ENCODE data around the gene TPRX1.
A peak's percentile ranks its signal among the peaks of the same experiment; 100 is the strongest.

The TPRX1 gene

GRCh38 chr19:47832723-47833122, 28.4 kb upstream of the TPRX1 start:
- no peak overlapping the region for H3K4ac ChIP-seq (ENCODE audit: low read length)
- H3K9ac ChIP-seq (ENCODE audit: low read depth, low read length, poor library complexity), result no peak overlapping the region
- H3K36me3 ChIP-seq (replicated peaks in 1 of 2; ENCODE audit: control insufficient read depth in 2 of 2, insufficient read depth in 2 of 2, low read length in 2 of 2), result no peaks in the 10 kb centered on the region
- no peaks in the 10 kb centered on the region for H3K9me3 ChIP-seq (replicated peaks in 1 of 2; ENCODE audit: control insufficient read depth in 2 of 2, insufficient read depth in 1 of 2, low read depth in 1 of 2, low read length in 2 of 2)
- no peak overlapping the region for H2BK15ac ChIP-seq (ENCODE audit: low read length)
- H2BK5ac ChIP-seq (ENCODE audit: low read length), result no peak overlapping the region
- H3K23ac ChIP-seq (ENCODE audit: low read depth, low read length, poor library complexity), result no peak overlapping the region
- H4K8ac ChIP-seq (ENCODE audit: low read depth, low read length), result no peak overlapping the region
- no peak overlapping the region for H3K18ac ChIP-seq (ENCODE audit: low read length)
- no peak overlapping the region for H4K91ac ChIP-seq (ENCODE audit: low read depth, low read length, poor library complexity)
- H2BK12ac ChIP-seq (ENCODE audit: low read length), result no peak overlapping the region
- H2AFZ ChIP-seq (ENCODE audit: low read length), result no peak overlapping the region
- no peak overlapping the region for H3K27ac ChIP-seq (replicated peaks; ENCODE audit: low read length)
- no peak overlapping the region for H3K4me2 ChIP-seq (ENCODE audit: insufficient read depth, low read length, poor library complexity, severe bottlenecking)
- H3K27me3 ChIP-seq (ENCODE audit: control insufficient read depth in 3 of 3, insufficient read depth in 3 of 3, low read depth in 1 of 3, low read length in 3 of 3), result no peaks in the 10 kb centered on the region
- H3K14ac ChIP-seq (ENCODE audit: low read length), result no peak overlapping the region
- DNase-seq (ENCODE audit: low spot score), result no peak
- no peak overlapping the region for H2AK5ac ChIP-seq (ENCODE audit: low read depth, low read length)
- H3K79me1 ChIP-seq (ENCODE audit: low read depth, low read length), result no peaks in the 10 kb centered on the region
- no peak overlapping the region for H2BK120ac ChIP-seq (ENCODE audit: low read depth, low read length)
- peaks cover 0 to 3% of the 10 kb centered on the region in 2 donors for H3K4me1 ChIP-seq (ENCODE audit: control insufficient read depth in 2 of 2, insufficient read depth in 1 of 2, low read depth in 1 of 2, low read length in 2 of 2)
- no peak overlapping the region for H3K4me3 ChIP-seq (ENCODE audit: low read length in 2 of 2)
- WGBS, 2 donors (ENCODE audit: extremely low coverage in 2 of 2, insufficient read length in 2 of 2, insufficient replicate concordance in 1 of 2), result no CpG with 5 or more reads among the region's 4 CpGs

GRCh38 chr19:47826800-47827199, 22.4 kb upstream of the TPRX1 start:
- no peak overlapping the region for H4K8ac ChIP-seq (ENCODE audit: low read depth, low read length)
- peaks cover 0 to 4% of the 10 kb centered on the region in 2 donors for H3K9me3 ChIP-seq (replicated peaks in 1 of 2; ENCODE audit: control insufficient read depth in 2 of 2, insufficient read depth in 1 of 2, low read depth in 1 of 2, low read length in 2 of 2)

GRCh38 chr19:47824396-47824795, 20.0 kb upstream of the TPRX1 start:
- peak overlapping the region; percentile 41 for H3K18ac ChIP-seq (ENCODE audit: low read length)
- no peak overlapping the region for H3K27ac ChIP-seq (replicated peaks; ENCODE audit: low read length)
- H2BK15ac ChIP-seq (ENCODE audit: low read length), result peak overlapping the region; percentile 33
- no peaks in the 10 kb centered on the region for H3K36me3 ChIP-seq (replicated peaks in 1 of 2; ENCODE audit: control insufficient read depth in 2 of 2, insufficient read depth in 2 of 2, low read length in 2 of 2)
- peaks cover 5 to 25% of the 10 kb centered on the region in 2 donors for H3K4me1 ChIP-seq (ENCODE audit: control insufficient read depth in 2 of 2, insufficient read depth in 1 of 2, low read depth in 1 of 2, low read length in 2 of 2)
- H2BK120ac ChIP-seq (ENCODE audit: low read depth, low read length), result no peak overlapping the region
- H3K79me1 ChIP-seq (ENCODE audit: low read depth, low read length), result no peaks in the 10 kb centered on the region
- H3K9me3 ChIP-seq (replicated peaks in 1 of 2; ENCODE audit: control insufficient read depth in 2 of 2, insufficient read depth in 1 of 2, low read depth in 1 of 2, low read length in 2 of 2), result peaks cover 0 to 4% of the 10 kb centered on the region in 2 donors
- H3K23ac ChIP-seq (ENCODE audit: low read depth, low read length, poor library complexity), result peak overlapping the region; percentile 3
- no peak overlapping the region for H2AFZ ChIP-seq (ENCODE audit: low read length)
- H3K9ac ChIP-seq (ENCODE audit: low read depth, low read length, poor library complexity), result no peak overlapping the region
- DNase-seq (ENCODE audit: low spot score), result no peak
- H4K91ac ChIP-seq (ENCODE audit: low read depth, low read length, poor library complexity), result no peak overlapping the region
- H2AK5ac ChIP-seq (ENCODE audit: low read depth, low read length), result peak overlapping the region; percentile 72
- H2BK5ac ChIP-seq (ENCODE audit: low read length), result no peak overlapping the region
- peaks cover 0 to 35% (median 0%) of the 10 kb centered on the region in 3 experiments for H3K27me3 ChIP-seq (ENCODE audit: control insufficient read depth in 3 of 3, insufficient read depth in 3 of 3, low read depth in 1 of 3, low read length in 3 of 3)
- no peak overlapping the region for H3K4ac ChIP-seq (ENCODE audit: low read length)
- no peak overlapping the region for H3K14ac ChIP-seq (ENCODE audit: low read length)
- no peak overlapping the region for H3K4me3 ChIP-seq (ENCODE audit: low read length in 2 of 2)
- H4K8ac ChIP-seq (ENCODE audit: low read depth, low read length), result no peak overlapping the region
- no peak overlapping the region for H3K4me2 ChIP-seq (ENCODE audit: insufficient read depth, low read length, poor library complexity, severe bottlenecking)
- WGBS, 2 donors (ENCODE audit: extremely low coverage in 2 of 2, insufficient read length in 2 of 2, insufficient replicate concordance in 1 of 2), result no CpG with 5 or more reads among the region's 6 CpGs
- no peak overlapping the region for H2BK12ac ChIP-seq (ENCODE audit: low read length)

More at GRCh38 chr19:47826800-47827199, 22.4 kb upstream of the TPRX1 start:
- Histone ChIP-seq H3K23ac (ENCODE audit: low read depth, low read length, poor library complexity) (no peak overlapping the region), H2BK15ac (ENCODE audit: low read length) (no peak overlapping the region), H3K9ac (ENCODE audit: low read depth, low read length, poor library complexity) (no peak overlapping the region), H2AFZ (ENCODE audit: low read length) (no peak overlapping the region), H2BK120ac (ENCODE audit: low read depth, low read length) (no peak overlapping the region), H3K27ac (replicated peaks; ENCODE audit: low read length) (no peak overlapping the region), H3K4me3 (ENCODE audit: low read length in 2 of 2) (no peak overlapping the region), H3K4me2 (ENCODE audit: insufficient read depth, low read length, poor library complexity, severe bottlenecking) (no peak overlapping the region), H3K18ac (ENCODE audit: low read length) (no peak overlapping the region), H3K27me3 (ENCODE audit: control insufficient read depth in 3 of 3, insufficient read depth in 3 of 3, low read depth in 1 of 3, low read length in 3 of 3) (peaks cover 0 to 16% (median 0%) of the 10 kb centered on the region in 3 experiments), H3K4ac (ENCODE audit: low read length) (no peak overlapping the region), H3K14ac (ENCODE audit: low read length) (no peak overlapping the region), H3K4me1 (ENCODE audit: control insufficient read depth in 2 of 2, insufficient read depth in 1 of 2, low read depth in 1 of 2, low read length in 2 of 2) (peaks cover 0 to 10% of the 10 kb centered on the region in 2 donors), H3K36me3 (replicated peaks in 1 of 2; ENCODE audit: control insufficient read depth in 2 of 2, insufficient read depth in 2 of 2, low read length in 2 of 2) (no peaks in the 10 kb centered on the region), H2BK12ac (ENCODE audit: low read length) (no peak overlapping the region), H2AK5ac (ENCODE audit: low read depth, low read length) (no peak overlapping the region), H3K79me1 (ENCODE audit: low read depth, low read length) (no peaks in the 10 kb centered on the region), H2BK5ac (ENCODE audit: low read length) (no peak overlapping the region), H4K91ac (ENCODE audit: low read depth, low read length, poor library complexity) (no peak overlapping the region)
- WGBS, 2 donors (ENCODE audit: extremely low coverage in 2 of 2, insufficient read length in 2 of 2, insufficient replicate concordance in 1 of 2), result no CpG with 5 or more reads among the region's 6 CpGs
- DNase-seq (ENCODE audit: low spot score), result no peak

DNA sequence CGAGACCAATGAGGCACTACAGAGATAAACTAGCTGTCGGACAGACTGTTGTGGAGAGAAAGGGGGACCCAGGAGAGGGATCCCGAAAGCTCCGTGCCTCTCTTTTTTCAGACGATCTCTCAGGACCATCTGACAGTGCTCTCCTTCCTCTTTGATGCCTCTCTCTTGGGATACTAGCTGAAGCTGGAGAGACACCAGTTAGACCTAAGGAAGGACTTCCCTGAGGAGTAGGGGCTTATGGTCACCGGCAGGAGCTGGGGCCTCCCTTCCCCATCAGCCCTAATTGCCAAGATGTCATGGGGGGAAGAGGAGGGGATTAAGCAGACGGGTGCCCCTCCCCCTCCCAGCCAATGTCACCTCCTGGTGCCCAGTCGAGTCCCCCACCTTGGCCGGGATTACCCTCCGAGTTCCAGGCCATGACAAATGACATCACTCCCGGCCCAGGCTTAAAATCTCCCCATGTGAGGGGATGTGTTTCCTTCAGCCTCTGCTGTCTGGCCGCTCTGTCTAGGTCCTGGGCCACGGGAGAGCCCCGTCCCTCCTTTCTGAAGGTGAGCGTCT, 17.2 kb upstream of the TPRX1 start, which contains the start of gene CRX:
Gene CRX (plus strand): TSS at position 478 of the 561 bp plus-strand sequence. CDS start 12,507 bp downstream, outside the sequence.
- Histone ChIP-seq H4K8ac (ENCODE audit: low read depth, low read length) (no peak within 1 kb of the TSS), H3K36me3 (replicated peaks in 1 of 2; ENCODE audit: control insufficient read depth in 2 of 2, insufficient read depth in 2 of 2, low read length in 2 of 2) (no peaks in the 10 kb centered on the region), H3K4me3 (ENCODE audit: low read length in 2 of 2) (no peak within 1 kb of the TSS), H3K9me3 (replicated peaks in 1 of 2; ENCODE audit: control insufficient read depth in 2 of 2, insufficient read depth in 1 of 2, low read depth in 1 of 2, low read length in 2 of 2) (peaks cover 0 to under 1% of the 10 kb centered on the region in 2 donors), H3K23ac (ENCODE audit: low read depth, low read length, poor library complexity) (no peak within 1 kb of the TSS), H3K14ac (ENCODE audit: low read length) (no peak within 1 kb of the TSS), H2BK15ac (ENCODE audit: low read length) (peak within 1 kb of the TSS; percentile 87), H3K9ac (ENCODE audit: low read depth, low read length, poor library complexity) (no peak within 1 kb of the TSS), H3K18ac (ENCODE audit: low read length) (peak within 1 kb of the TSS; percentile 39), H2AFZ (ENCODE audit: low read length) (peak within 1 kb of the TSS; percentile 30), H2AK5ac (ENCODE audit: low read depth, low read length) (peak within 1 kb of the TSS; percentile 70), H2BK12ac (ENCODE audit: low read length) (peak within 1 kb of the TSS; percentile 80), H3K4me2 (ENCODE audit: insufficient read depth, low read length, poor library complexity, severe bottlenecking) (no peak within 1 kb of the TSS), H2BK5ac (ENCODE audit: low read length) (peak within 1 kb of the TSS; percentile 10), H3K27ac (replicated peaks; ENCODE audit: low read length) (no peak within 1 kb of the TSS), H2BK120ac (ENCODE audit: low read depth, low read length) (peak within 1 kb of the TSS; percentile 65), H3K4ac (ENCODE audit: low read length) (no peak within 1 kb of the TSS), H3K79me1 (ENCODE audit: low read depth, low read length) (no peaks in the 10 kb centered on the region), H4K91ac (ENCODE audit: low read depth, low read length, poor library complexity) (no peak within 1 kb of the TSS), H3K27me3 (ENCODE audit: control insufficient read depth in 3 of 3, insufficient read depth in 3 of 3, low read depth in 1 of 3, low read length in 3 of 3) (peaks cover 0 to 38% (median 0%) of the 10 kb centered on the region in 3 experiments), H3K4me1 (ENCODE audit: control insufficient read depth in 2 of 2, insufficient read depth in 1 of 2, low read depth in 1 of 2, low read length in 2 of 2) (peaks cover 5 to 23% of the 10 kb centered on the region in 2 donors)
- WGBS, 2 donors (ENCODE audit: extremely low coverage in 2 of 2, insufficient read length in 2 of 2, insufficient replicate concordance in 1 of 2), result no CpG with 5 or more reads among the region's 15 CpGs
- no peak for DNase-seq (ENCODE audit: low spot score)
